Hepatocyte (in vitro differentiated cells): Measurements from ENCODE around the gene AP4S1.

Source experiments
- EZH2 ChIP-seq: fragments of 200-600 bp; sonication (generic); IDR thresholded peaks from 2 replicates; pipeline ENCODE4 v1.6.1; 2016; ENCODE audit warnings: antibody characterized with exemption, mild to moderate bottlenecking, borderline replicate concordance
- TF ChIP-seq, protein P1 (sequence below): fragments of 200-600 bp; sonication (generic); IDR thresholded peaks from 2 replicates; pipeline ENCODE4 v1.5.1; 2016; ENCODE audit warnings: antibody characterized with exemption, mild to moderate bottlenecking; ENCODE audit not compliant: poor library complexity

DNA sequence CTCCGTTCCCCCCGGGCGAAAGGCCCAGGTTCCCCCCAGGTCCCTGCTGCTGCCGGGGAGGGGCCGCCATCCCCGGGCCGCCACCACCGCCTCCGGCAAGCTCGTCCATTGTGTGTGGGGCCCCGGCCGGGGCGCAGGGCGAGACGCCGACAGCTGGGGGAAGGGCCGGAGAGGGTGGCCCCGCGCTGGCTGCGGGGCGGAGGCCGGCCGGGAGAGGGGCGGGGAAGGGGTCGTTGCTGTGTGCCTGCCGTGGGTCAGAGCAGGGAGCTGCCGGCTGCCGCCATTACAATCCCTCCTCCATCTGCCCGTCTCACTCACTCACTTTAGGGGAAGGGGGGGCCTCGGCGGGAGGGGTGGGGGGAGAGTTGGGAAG is 614 bp downstream of the AP4S1 start, which contains the start of gene STRN3:
- TF ChIP-seq, protein P1, sequence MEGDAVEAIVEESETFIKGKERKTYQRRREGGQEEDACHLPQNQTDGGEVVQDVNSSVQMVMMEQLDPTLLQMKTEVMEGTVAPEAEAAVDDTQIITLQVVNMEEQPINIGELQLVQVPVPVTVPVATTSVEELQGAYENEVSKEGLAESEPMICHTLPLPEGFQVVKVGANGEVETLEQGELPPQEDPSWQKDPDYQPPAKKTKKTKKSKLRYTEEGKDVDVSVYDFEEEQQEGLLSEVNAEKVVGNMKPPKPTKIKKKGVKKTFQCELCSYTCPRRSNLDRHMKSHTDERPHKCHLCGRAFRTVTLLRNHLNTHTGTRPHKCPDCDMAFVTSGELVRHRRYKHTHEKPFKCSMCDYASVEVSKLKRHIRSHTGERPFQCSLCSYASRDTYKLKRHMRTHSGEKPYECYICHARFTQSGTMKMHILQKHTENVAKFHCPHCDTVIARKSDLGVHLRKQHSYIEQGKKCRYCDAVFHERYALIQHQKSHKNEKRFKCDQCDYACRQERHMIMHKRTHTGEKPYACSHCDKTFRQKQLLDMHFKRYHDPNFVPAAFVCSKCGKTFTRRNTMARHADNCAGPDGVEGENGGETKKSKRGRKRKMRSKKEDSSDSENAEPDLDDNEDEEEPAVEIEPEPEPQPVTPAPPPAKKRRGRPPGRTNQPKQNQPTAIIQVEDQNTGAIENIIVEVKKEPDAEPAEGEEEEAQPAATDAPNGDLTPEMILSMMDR: no peak
- TF ChIP-seq EZH2: no peak
